ENCODE results near the gene CARHSP1.
"Not testable (repeated sequence)": the region's sequence is repeated elsewhere in the genome, so short reads cannot be mapped to it uniquely, and the experiment has no call there.

The CARHSP1 gene

GRCh38 chr16:8853150-8853549 is 15.7 kb downstream of the CARHSP1 start:
- DNase-seq, result no peak

GRCh38 chr16:8852534-8852933 is 16.3 kb downstream of the CARHSP1 start:
- DNase-seq, result no peak

GRCh38 chr16:8851761-8852403 is 16.9 kb downstream of the CARHSP1 start:
- DNase-seq, result peak; percentile 30

- DNase-seq, result peak; percentile 55
These were observed 18.4 kb downstream of the CARHSP1 start for GRCh38 chr16:8850279-8850885.

- peak; percentile 32 for DNase-seq
These were observed 19.3 kb downstream of the CARHSP1 start for GRCh38 chr16:8849411-8850011.

GRCh38 chr16:8848939-8849391 is 19.8 kb downstream of the CARHSP1 start:
- no peak for DNase-seq

- DNase-seq, result no peak
These were observed 20.4 kb downstream of the CARHSP1 start for GRCh38 chr16:8848231-8848938.

- no peak for DNase-seq
These were observed 21.2 kb downstream of the CARHSP1 start for GRCh38 chr16:8847623-8848022.

- no peak for DNase-seq
These were observed 21.7 kb downstream of the CARHSP1 start for GRCh38 chr16:8847145-8847544.

GRCh38 chr16:8846401-8846932 is 22.3 kb downstream of the CARHSP1 start:
- no peak for DNase-seq

- no peak for DNase-seq
These were observed 23.0 kb downstream of the CARHSP1 start for GRCh38 chr16:8845699-8846298.

- DNase-seq, result not testable (repeated sequence)
These were observed 25.5 kb downstream of the CARHSP1 start for GRCh38 chr16:8843296-8843695.

GRCh38 chr16:8842016-8842415 is 26.8 kb downstream of the CARHSP1 start:
- DNase-seq, result not testable (repeated sequence)

- not testable (repeated sequence) for DNase-seq
These were observed 31.2 kb downstream of the CARHSP1 start for GRCh38 chr16:8837594-8837993.

GRCh38 chr16:8836797-8837196 is 32.0 kb downstream of the CARHSP1 start:
- DNase-seq, result not testable (repeated sequence)

- DNase-seq, result no peak
These were observed 36.1 kb downstream of the CARHSP1 start for GRCh38 chr16:8832717-8833105.

- no peak for DNase-seq
These were observed 36.7 kb downstream of the CARHSP1 start for GRCh38 chr16:8831871-8832716.

GRCh38 chr16:8831450-8831849 is 37.4 kb downstream of the CARHSP1 start:
- no peak for DNase-seq

GRCh38 chr16:8828541-8829165 is 40.2 kb downstream of the CARHSP1 start:
- DNase-seq, result no peak

- no peak for DNase-seq
These were observed 42.4 kb downstream of the CARHSP1 start for GRCh38 chr16:8826278-8826879.

- DNase-seq, result no peak
These were observed 46.4 kb downstream of the CARHSP1 start for GRCh38 chr16:8822403-8822802.
